GM12878 (cell line): ENCODE measurements around the gene SRPK3. TPM values are rescaled to one million over a fixed set of nuclear protein-coding genes. Genes with fewer than 3 reads are reported as not detected.

Source experiments
- ATAC-seq: fragments of 200-7000 bp; cut with Tn5 transposase; 3 replicates; pipeline ENCODE4 v1.9.1; 2020; ENCODE audit warnings: mild to moderate bottlenecking, moderate library complexity
- BruUV-seq: library from RNA; stranded (reverse); fragments of 400-500 nt; replicated peaks from 2 replicates; lab custom pipeline; 2021; lab: Mats Ljungman, UMichigan
- CTCF ChIA-PET: fragments of 300-600 bp; sonication (Branson Sonifier 250); formaldehyde crosslinking; extraction: SDS; loops from one replicate; lab custom pipeline; 2021; ENCODE audit warnings: inconsistent platforms; lab: Yijun Ruan, JAX
- POLR2A ChIA-PET: fragments of 350-600 bp; formaldehyde crosslinking; extraction: SDS; loops from one replicate; lab custom pipeline; 2021; ENCODE audit warnings: inconsistent platforms; lab: Charles Lee
- RAD21 ChIA-PET: fragments of 300-600 bp; sonication (Branson Sonifier 250); formaldehyde crosslinking; loops from one replicate; lab custom pipeline; 2023; ENCODE audit warnings: antibody characterized with exemption; ENCODE audit not compliant: unreplicated experiment; lab: Charles Lee
- SMC1A ChIA-PET: fragments of 300-600 bp; sonication (Branson Sonifier 250); formaldehyde crosslinking; loops from one replicate; lab custom pipeline; 2023; ENCODE audit not compliant: unreplicated experiment, uncharacterized antibody; lab: Charles Lee
- DNase-seq: peaks from one replicate; pipeline ENCODE4 v3.0.0-alpha.2; 2011; ENCODE audit warnings: low read depth, low spot score
- FAIRE-seq: peaks from 3 replicates; lab custom pipeline; 2011; peaks lifted over from hg19 to GRCh38; lab: Jason Lieb, UNC
- H2AFZ ChIP-seq: 2 replicates; pipeline ENCODE4 v1.6.0; 2011; ENCODE audit warnings: low read depth, low read length, control low read depth; ENCODE audit not compliant: control insufficient read depth
- H3K27ac ChIP-seq: 2 replicates; pipeline ENCODE4 v1.5.1; 2011; ENCODE audit warnings: control low read depth; ENCODE audit not compliant: control insufficient read depth, insufficient read depth
- H3K27me3 ChIP-seq, 2 experiments: replicated peaks in 1 of 2; 2 replicates each; pipeline versions ENCODE4 v1.6.0 to v1.6.1; 2011; ENCODE audit warnings: low read length in 1 of 2; ENCODE audit not compliant: control insufficient read depth in 2 of 2, insufficient read depth in 2 of 2
- H3K36me3 ChIP-seq, 2 experiments: 2 replicates each; pipeline ENCODE4 v1.5.1; 2011; ENCODE audit warnings: low read length in 1 of 2; ENCODE audit not compliant: control insufficient read depth in 2 of 2, insufficient read depth in 2 of 2
- H3K4me1 ChIP-seq: 2 replicates; pipeline ENCODE4 v1.6.1; 2011; ENCODE audit warnings: mild to moderate bottlenecking, low read length, moderate library complexity, mixed read lengths; ENCODE audit not compliant: control insufficient read depth, insufficient read depth
- H3K4me2 ChIP-seq: 2 replicates; pipeline ENCODE4 v1.6.0; 2011; ENCODE audit warnings: control low read depth; ENCODE audit not compliant: control insufficient read depth, insufficient read depth
- H3K4me3 ChIP-seq: fragments of 200-600 bp; sonication (generic); 2 replicates; pipeline ENCODE4 v1.5.1; 2016
- H3K79me2 ChIP-seq: 2 replicates; pipeline ENCODE4 v1.6.0; 2011; ENCODE audit warnings: low read length; ENCODE audit not compliant: control insufficient read depth, insufficient read depth
- H3K9ac ChIP-seq: 2 replicates; pipeline ENCODE4 v1.8.0; 2011; ENCODE audit warnings: low read length, control low read depth, mixed read lengths; ENCODE audit not compliant: control insufficient read depth, insufficient read depth
- H3K9me3 ChIP-seq: replicated peaks from 3 replicates; pipeline ENCODE4 v1.5.1; 2011; ENCODE audit warnings: mild to moderate bottlenecking, low read length; ENCODE audit not compliant: control insufficient read depth, insufficient read depth
- H4K20me1 ChIP-seq: 2 replicates; pipeline ENCODE4 v1.6.0; 2011; ENCODE audit not compliant: control insufficient read depth, insufficient read depth
- JUNB ChIP-seq: IDR thresholded peaks from 2 replicates; pipeline ENCODE4 v1.6.1; 2016; ENCODE audit warnings: antibody characterized with exemption, mild to moderate bottlenecking
- WGBS: methylation state at CpG from one replicate; pipeline ENCODE4 v1.1.6; 2016; ENCODE audit warnings: low lambda C conversion rate; ENCODE audit not compliant: insufficient replicate concordance, insufficient coverage; ENCODE audit errors: missing lambda C conversion rate; 5-methylcytosine and 5-hydroxymethylcytosine counted together
- in situ Hi-C: fragments of 300-500 bp; cut with MboI; formaldehyde crosslinking; loops from 9 replicates; pipeline ENCODE4 v1.14.3; 2018; ENCODE audit warnings: mixed read lengths
- intact Hi-C: fragments of 100-400 bp; cut with micrococcal nuclease; formaldehyde crosslinking; loops from one replicate; pipeline ENCODE4 v1.14.2; 2022; ENCODE audit not compliant: unreplicated experiment
- polyA plus RNA-seq, 11 experiments: library from polyadenylated mRNA; depleted of rRNA in 4 of 11; unstranded in 6 of 11; stranded (reverse) in 5 of 11; fragments of >200 nt; fragmentation: Nextera tagmentation in 4 of 11; fragmentation: Illumina TruSeq in 1 of 11; extraction: Ambion mirVana in 4 of 11; extraction: Trizol in 1 of 11; gene quantifications; 1 replicate in 1 of 11; 2 replicates in 10 of 11; pipeline versions ENCODE4 v1.2.1 to v1.2.3, GENCODE V29; 2011 to 2016; ENCODE audit warnings: inconsistent platforms in 2 of 11, missing spikeins in 2 of 11, low read depth in 1 of 11
- total RNA-seq, 4 experiments: library from RNA; depleted of rRNA in 3 of 4; stranded (reverse); fragments of >200 nt in 3 of 4; fragmentation: Illumina TruSeq in 1 of 4; extraction: Trizol in 1 of 4; gene quantifications; 2 replicates each; pipeline versions ENCODE4 v1.2.1 to v1.2.3, GENCODE V29; 2013 to 2021
- TF ChIP-seq, protein P1 (sequence below): IDR thresholded peaks from 2 replicates; pipeline ENCODE4 v1.6.1; 2012; ENCODE audit warnings: improper control_type of control experiment, low read depth, low read length; ENCODE audit not compliant: insufficient replicate concordance

The SRPK3 gene
- total and polyA plus RNA-seq, 10 of the 15 experiments (the other 5 are each of a cell fraction or from before 2014, with no cell fraction given): 0.05 to 0.19 TPM; not detected in 8

DNA sequence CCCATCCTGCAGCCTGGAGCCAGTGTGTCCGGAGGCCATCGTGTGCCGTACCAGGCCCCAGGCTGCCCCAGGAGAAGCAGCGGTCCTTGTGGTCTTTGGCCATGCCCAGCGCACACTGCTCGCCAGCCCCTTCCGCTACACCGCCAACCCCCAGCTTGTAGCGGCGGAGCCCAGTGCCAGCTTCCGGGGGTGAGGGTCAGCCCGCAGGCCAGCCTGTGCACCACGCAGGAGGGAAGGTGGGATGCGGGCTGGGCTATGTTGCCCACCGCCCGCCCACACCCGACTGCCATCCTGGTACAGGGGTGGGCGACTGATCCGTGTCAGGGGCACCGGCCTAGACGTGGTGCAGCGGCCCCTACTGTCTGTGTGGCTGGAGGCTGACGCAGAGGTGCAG is 7.6 kb upstream of the SRPK3 start:
- TF ChIP-seq JUNB: no peak
- TF ChIP-seq, protein P1, sequence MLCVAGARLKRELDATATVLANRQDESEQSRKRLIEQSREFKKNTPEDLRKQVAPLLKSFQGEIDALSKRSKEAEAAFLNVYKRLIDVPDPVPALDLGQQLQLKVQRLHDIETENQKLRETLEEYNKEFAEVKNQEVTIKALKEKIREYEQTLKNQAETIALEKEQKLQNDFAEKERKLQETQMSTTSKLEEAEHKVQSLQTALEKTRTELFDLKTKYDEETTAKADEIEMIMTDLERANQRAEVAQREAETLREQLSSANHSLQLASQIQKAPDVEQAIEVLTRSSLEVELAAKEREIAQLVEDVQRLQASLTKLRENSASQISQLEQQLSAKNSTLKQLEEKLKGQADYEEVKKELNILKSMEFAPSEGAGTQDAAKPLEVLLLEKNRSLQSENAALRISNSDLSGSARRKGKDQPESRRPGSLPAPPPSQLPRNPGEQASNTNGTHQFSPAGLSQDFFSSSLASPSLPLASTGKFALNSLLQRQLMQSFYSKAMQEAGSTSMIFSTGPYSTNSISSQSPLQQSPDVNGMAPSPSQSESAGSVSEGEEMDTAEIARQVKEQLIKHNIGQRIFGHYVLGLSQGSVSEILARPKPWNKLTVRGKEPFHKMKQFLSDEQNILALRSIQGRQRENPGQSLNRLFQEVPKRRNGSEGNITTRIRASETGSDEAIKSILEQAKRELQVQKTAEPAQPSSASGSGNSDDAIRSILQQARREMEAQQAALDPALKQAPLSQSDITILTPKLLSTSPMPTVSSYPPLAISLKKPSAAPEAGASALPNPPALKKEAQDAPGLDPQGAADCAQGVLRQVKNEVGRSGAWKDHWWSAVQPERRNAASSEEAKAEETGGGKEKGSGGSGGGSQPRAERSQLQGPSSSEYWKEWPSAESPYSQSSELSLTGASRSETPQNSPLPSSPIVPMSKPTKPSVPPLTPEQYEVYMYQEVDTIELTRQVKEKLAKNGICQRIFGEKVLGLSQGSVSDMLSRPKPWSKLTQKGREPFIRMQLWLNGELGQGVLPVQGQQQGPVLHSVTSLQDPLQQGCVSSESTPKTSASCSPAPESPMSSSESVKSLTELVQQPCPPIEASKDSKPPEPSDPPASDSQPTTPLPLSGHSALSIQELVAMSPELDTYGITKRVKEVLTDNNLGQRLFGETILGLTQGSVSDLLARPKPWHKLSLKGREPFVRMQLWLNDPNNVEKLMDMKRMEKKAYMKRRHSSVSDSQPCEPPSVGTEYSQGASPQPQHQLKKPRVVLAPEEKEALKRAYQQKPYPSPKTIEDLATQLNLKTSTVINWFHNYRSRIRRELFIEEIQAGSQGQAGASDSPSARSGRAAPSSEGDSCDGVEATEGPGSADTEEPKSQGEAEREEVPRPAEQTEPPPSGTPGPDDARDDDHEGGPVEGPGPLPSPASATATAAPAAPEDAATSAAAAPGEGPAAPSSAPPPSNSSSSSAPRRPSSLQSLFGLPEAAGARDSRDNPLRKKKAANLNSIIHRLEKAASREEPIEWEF: no peak
- BruUV-seq: no TSS peak
- no peaks in the 10 kb centered on the region for H3K4me1 ChIP-seq
- CTCF ChIA-PET: no interaction called here
- SMC1A ChIA-PET: no interaction called here
- H2AFZ ChIP-seq: no peak overlapping the region
- H3K27me3 ChIP-seq: no peaks in the 10 kb centered on the region
- no peaks in the 10 kb centered on the region for H4K20me1 ChIP-seq
- no peaks in the 10 kb centered on the region for H3K36me3 ChIP-seq
- no peak overlapping the region for H3K4me3 ChIP-seq
- FAIRE-seq: no peak
- no peak for DNase-seq
- POLR2A ChIA-PET: no interaction called here
- no peaks in the 10 kb centered on the region; the same call in 2 of the 3 replicates for H3K9me3 ChIP-seq
- no peaks in the 10 kb centered on the region for H3K79me2 ChIP-seq
- no peak overlapping the region for H3K4me2 ChIP-seq
- ATAC-seq: no peak
- H3K9ac ChIP-seq: no peak overlapping the region
- H3K27ac ChIP-seq: no peak overlapping the region
- intact Hi-C loops (no loop called here), in situ Hi-C loops (no loop called here)
- RAD21 ChIA-PET: no interaction called here
- WGBS: 79% methylated on average over 16 of the region's 23 CpGs
